Tibial nerve (tissue), 4 donors: ENCODE data around the gene ADRM1. TPM values are rescaled to one million over a fixed set of nuclear protein-coding genes. Genes with fewer than 3 reads are reported as not detected.

Source experiments
- DNase-seq, 2 donors: peaks; one replicate each; pipeline ENCODE4 v3.0.0-alpha.2; 2019; ENCODE audit warnings: low spot score in 2 of 2
- H3K27ac ChIP-seq, 4 donors: fragments of 200-600 bp; sonication (generic) in 3 of 4; one replicate each; pipeline ENCODE4 v1.5.1; 2017 to 2019; ENCODE audit warnings: mild to moderate bottlenecking in 1 of 4
- H3K27me3 ChIP-seq, 2 donors: fragments of 200-600 bp; sonication (generic) in 1 of 2; one replicate each; pipeline versions ENCODE4 v1.5.1 to v1.6.0; 2017 to 2019
- H3K36me3 ChIP-seq, 3 donors: fragments of 200-600 bp; sonication (generic); one replicate each; pipeline ENCODE4 v1.5.1; 2018 to 2019
- H3K4me1 ChIP-seq, 4 donors: fragments of 200-600 bp; sonication (generic) in 3 of 4; one replicate each; pipeline ENCODE4 v1.5.1; 2017 to 2019
- H3K4me3 ChIP-seq, 4 donors: fragments of 200-600 bp; sonication (generic) in 3 of 4; one replicate each; pipeline ENCODE4 v1.5.1; 2017 to 2019; ENCODE audit warnings: mild to moderate bottlenecking in 1 of 4, moderate library complexity in 1 of 4
- H3K9me3 ChIP-seq, 4 donors: fragments of 200-600 bp; sonication (generic) in 3 of 4; one replicate each; pipeline ENCODE4 v1.5.1; 2017 to 2019
- EP300 ChIP-seq, 2 donors: sonication (generic); formaldehyde crosslinking; IDR thresholded peaks; one replicate each; pipeline ENCODE4 v1.6.1; 2017; ENCODE audit warnings: antibody characterized with exemption in 2 of 2, mild to moderate bottlenecking in 1 of 2
- POLR2A ChIP-seq, 2 donors: fragments of 450-650 bp; IDR thresholded peaks; one replicate each; pipeline ENCODE4 v1.6.1; 2017; ENCODE audit warnings: antibody characterized with exemption in 2 of 2, mild to moderate bottlenecking in 2 of 2, moderate library complexity in 2 of 2
- WGBS, 2 donors: methylation state at CpG; one replicate each; pipeline ENCODE4 v1.1.5; 2018; 5-methylcytosine and 5-hydroxymethylcytosine counted together
- total RNA-seq, 4 donors: library from RNA; depleted of rRNA; stranded (reverse); fragments of >200 nt; gene quantifications; one replicate each; pipeline ENCODE4 v1.1.0, GENCODE V29; 2016
- TF ChIP-seq, protein P1 (sequence below), 5 experiments: fragments of 200-600 bp in 3 of 5; fragments of 450-650 bp in 2 of 5; sonication (generic) in 3 of 5; IDR thresholded peaks; one replicate each; pipeline ENCODE4 v1.5.1; 2016 to 2019; ENCODE audit warnings: antibody characterized with exemption in 5 of 5, mild to moderate bottlenecking in 3 of 5, moderate library complexity in 2 of 5

Gene ADRM1
- total RNA-seq, 4 donors from 2014 or later, result 111 to 132 (median 129) TPM

DNA sequence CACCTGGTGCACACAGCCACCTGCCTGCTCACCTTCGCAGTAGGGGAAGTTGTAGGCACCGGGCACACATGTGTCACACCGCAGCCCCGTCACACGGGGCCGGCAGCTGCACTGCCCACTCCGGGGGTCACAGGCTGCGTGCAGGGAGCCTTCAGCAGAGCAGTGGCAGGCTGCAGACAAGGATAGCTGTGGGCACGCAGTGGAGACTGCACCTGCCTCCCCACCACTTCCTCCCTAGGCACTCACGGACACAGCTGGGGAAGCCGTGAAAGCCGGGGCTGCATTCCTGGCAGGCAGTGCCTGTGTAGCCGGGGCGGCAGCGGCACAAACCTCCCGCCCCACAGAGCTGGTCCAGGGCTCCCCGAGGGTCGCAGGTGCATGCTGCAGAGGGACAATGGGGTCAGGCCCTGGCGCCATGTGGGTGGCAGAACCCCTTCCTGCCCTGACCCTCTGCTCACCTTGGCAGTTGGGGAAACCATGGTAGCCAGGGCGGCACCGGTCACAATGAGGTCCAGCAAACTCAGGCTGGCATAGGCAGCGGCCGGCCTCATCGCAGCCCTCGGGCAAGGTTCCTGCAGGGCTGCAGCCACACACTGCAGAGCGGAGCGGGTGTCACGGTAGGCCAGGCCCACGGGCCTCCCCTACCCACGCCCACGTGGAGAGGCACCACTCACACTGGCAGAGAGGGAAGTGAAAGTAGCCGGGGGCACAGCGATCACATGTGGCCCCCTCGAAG, 34.9 kb downstream of the ADRM1 start:
- H3K9me3 ChIP-seq, result no peaks in the 10 kb centered on the region
- H3K4me1 ChIP-seq, result no peaks in the 10 kb centered on the region
- peaks cover 0 to 83% (median 0%) of the 10 kb centered on the region in 3 donors for H3K36me3 ChIP-seq
- no peak for TF ChIP-seq EP300 (IDR thresholded peaks at IDR 0.05)
- TF ChIP-seq, protein P1, sequence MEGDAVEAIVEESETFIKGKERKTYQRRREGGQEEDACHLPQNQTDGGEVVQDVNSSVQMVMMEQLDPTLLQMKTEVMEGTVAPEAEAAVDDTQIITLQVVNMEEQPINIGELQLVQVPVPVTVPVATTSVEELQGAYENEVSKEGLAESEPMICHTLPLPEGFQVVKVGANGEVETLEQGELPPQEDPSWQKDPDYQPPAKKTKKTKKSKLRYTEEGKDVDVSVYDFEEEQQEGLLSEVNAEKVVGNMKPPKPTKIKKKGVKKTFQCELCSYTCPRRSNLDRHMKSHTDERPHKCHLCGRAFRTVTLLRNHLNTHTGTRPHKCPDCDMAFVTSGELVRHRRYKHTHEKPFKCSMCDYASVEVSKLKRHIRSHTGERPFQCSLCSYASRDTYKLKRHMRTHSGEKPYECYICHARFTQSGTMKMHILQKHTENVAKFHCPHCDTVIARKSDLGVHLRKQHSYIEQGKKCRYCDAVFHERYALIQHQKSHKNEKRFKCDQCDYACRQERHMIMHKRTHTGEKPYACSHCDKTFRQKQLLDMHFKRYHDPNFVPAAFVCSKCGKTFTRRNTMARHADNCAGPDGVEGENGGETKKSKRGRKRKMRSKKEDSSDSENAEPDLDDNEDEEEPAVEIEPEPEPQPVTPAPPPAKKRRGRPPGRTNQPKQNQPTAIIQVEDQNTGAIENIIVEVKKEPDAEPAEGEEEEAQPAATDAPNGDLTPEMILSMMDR (IDR thresholded peaks at IDR 0.05), result no peak
- no peak for TF ChIP-seq POLR2A (IDR thresholded peaks at IDR 0.05)
- no peak overlapping the region for H3K27ac ChIP-seq
- DNase-seq, result no peak
- H3K27me3 ChIP-seq, result no peaks in the 10 kb centered on the region
- no peak overlapping the region for H3K4me3 ChIP-seq
- WGBS, 2 donors, result 84 to 90% methylated on average over 13 to 25 of the region's 34 CpGs

DNA sequence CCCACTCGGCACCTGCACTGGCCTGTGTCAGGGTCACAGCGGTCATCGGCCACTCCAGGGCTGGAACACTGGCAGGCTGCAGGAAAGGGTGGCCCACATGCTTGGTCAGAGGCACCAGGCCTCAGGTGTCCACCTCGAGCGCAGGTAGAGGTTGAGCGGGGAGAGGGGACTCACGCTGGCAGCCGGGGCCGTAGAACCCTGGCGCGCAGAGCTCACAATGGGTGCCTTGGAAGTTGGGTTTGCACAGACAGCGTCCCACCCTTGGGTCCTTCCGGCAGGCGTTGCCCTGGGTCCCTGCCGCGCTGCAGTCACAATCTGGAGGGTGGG, 35.5 kb downstream of the ADRM1 start:
- DNase-seq, result no peak
- Histone ChIP-seq H3K4me3 (no peak overlapping the region), H3K36me3 (peaks cover 0 to 83% (median 0%) of the 10 kb centered on the region in 3 donors), H3K9me3 (no peaks in the 10 kb centered on the region), H3K27ac (no peak overlapping the region), H3K27me3 (no peaks in the 10 kb centered on the region), H3K4me1 (no peaks in the 10 kb centered on the region)
- WGBS, 2 donors, result 90 to 97% methylated on average over 15 to 16 of the region's 16 CpGs
- TF ChIP-seq, protein P1 (IDR thresholded peaks at IDR 0.05), result no peak
- TF ChIP-seq POLR2A (IDR thresholded peaks at IDR 0.05), result no peak

DNA sequence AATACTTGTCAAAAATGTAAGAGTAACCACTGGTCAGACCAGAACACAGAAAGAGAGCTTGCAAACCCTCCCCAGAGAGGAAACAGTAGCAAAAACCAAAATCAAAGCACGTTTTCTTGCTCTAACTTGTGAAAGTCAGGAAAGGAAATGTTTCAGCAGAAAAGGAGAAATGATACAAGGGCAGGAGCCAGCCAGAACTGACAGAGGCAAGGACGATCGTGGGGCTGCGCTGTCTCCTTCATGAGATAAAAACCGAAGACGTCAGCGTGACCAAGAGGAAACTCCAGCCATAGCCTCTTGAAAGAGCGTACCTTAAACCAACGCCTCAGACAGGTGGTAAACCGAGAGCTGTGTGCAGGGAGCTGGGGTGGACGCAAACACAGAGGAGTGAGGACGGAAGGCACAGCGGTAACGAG, 36.9 kb downstream of the ADRM1 start:
- Histone ChIP-seq H3K4me3 (no peak overlapping the region), H3K36me3 (peaks cover 0 to 77% (median 0%) of the 10 kb centered on the region in 3 donors), H3K27ac (peak overlapping the region in 1 of 4 donors; percentile 71), H3K27me3 (no peaks in the 10 kb centered on the region), H3K4me1 (no peaks in the 10 kb centered on the region), H3K9me3 (no peaks in the 10 kb centered on the region)
- TF ChIP-seq POLR2A (IDR thresholded peaks at IDR 0.05) (no peak), EP300 (IDR thresholded peaks at IDR 0.05) (no peak)
- TF ChIP-seq, protein P1 (IDR thresholded peaks at IDR 0.05), result no peak
- WGBS, 2 donors, result 69 to 76% methylated on average over 14 of the region's 14 CpGs
- DNase-seq, result no peak

GRCh38 chr20:62342910-62343309, 40.1 kb downstream of the ADRM1 start:
- H3K4me1 ChIP-seq, result no peaks in the 10 kb centered on the region
- TF ChIP-seq POLR2A (IDR thresholded peaks at IDR 0.05) (no peak), EP300 (IDR thresholded peaks at IDR 0.05) (no peak)
- TF ChIP-seq, protein P1 (IDR thresholded peaks at IDR 0.05), result no peak
- no peaks in the 10 kb centered on the region for H3K27me3 ChIP-seq
- H3K27ac ChIP-seq, result no peak overlapping the region
- H3K36me3 ChIP-seq, result peaks cover 0 to 77% (median 0%) of the 10 kb centered on the region in 3 donors
- H3K9me3 ChIP-seq, result no peaks in the 10 kb centered on the region
- no peak for DNase-seq
- H3K4me3 ChIP-seq, result no peak overlapping the region
- 68 to 69% methylated on average over 10 of the region's 10 CpGs for WGBS, 2 donors

DNA sequence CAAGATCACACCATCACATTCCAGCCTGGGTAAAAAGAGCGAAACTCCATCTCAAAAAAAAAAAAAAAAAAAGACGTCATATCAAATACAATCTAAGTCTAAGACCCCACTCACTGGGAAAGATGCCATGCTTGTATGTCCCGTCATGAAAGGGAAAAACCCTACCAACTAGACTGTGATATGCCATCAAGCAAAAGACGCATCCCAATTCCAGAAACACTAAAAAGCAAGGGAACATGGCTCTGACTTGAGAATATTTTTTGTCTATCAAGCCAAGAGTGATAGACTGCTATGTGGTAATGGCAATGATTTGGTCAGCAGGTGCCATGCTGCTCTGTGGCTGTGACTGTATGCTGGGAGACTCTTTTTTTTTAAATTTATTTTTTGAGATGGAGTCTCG, 41.3 kb downstream of the ADRM1 start:
- WGBS, 2 donors, result 89 to 93% methylated on average over 5 of the region's 5 CpGs
- TF ChIP-seq EP300 (IDR thresholded peaks at IDR 0.05) (no peak), POLR2A (IDR thresholded peaks at IDR 0.05) (no peak)
- TF ChIP-seq, protein P1 (IDR thresholded peaks at IDR 0.05), result no peak
- H3K27me3 ChIP-seq, result no peaks in the 10 kb centered on the region
- H3K27ac ChIP-seq, result no peak overlapping the region
- H3K9me3 ChIP-seq, result no peaks in the 10 kb centered on the region
- peaks cover 0 to 79% (median 0%) of the 10 kb centered on the region in 3 donors for H3K36me3 ChIP-seq
- no peaks in the 10 kb centered on the region for H3K4me1 ChIP-seq
- H3K4me3 ChIP-seq, result no peak overlapping the region
- no peak for DNase-seq
